Activated B cell treated with CpG ODN at 0.5 μM for 24 hours (primary cell): Measurements from ENCODE around the gene STK10. TPM values are rescaled to one million over a fixed set of nuclear protein-coding genes. Genes with fewer than 3 reads are reported as not detected.

ENCODE experiments used
- ATAC-seq: fragments of 200-7000 bp; cut with Tn5 transposase; one replicate; pipeline ENCODE4 v1.10.0; 2021; ENCODE audit warnings: low read depth, mild to moderate bottlenecking, moderate library complexity
- CTCF ChIA-PET: fragments of 350-600 bp; sonication (Branson Sonifier 250); formaldehyde crosslinking; loops from one replicate; lab custom pipeline; 2021; ENCODE audit warnings: antibody characterized with exemption; lab: Charles Lee
- POLR2A ChIA-PET: fragments of 350-600 bp; sonication (Branson Sonifier 250); formaldehyde crosslinking; loops from one replicate; lab custom pipeline; 2021; ENCODE audit warnings: antibody characterized with exemption; lab: Charles Lee
- DNase-seq: peaks from one replicate; pipeline ENCODE4 v3.0.0; 2022
- H3K27ac Mint-ChIP-seq: one replicate; pipeline ENCODE4 v1.8.0; 2020; ENCODE audit warnings: mixed read lengths
- H3K27me3 Mint-ChIP-seq: one replicate; pipeline ENCODE4 v1.8.0; 2021; ENCODE audit warnings: mixed read lengths
- H3K36me3 Mint-ChIP-seq: one replicate; pipeline ENCODE4 v1.8.0; 2021; ENCODE audit warnings: low read depth, mixed read lengths
- H3K4me1 Mint-ChIP-seq: one replicate; pipeline ENCODE4 v1.8.0; 2021; ENCODE audit warnings: mixed read lengths
- H3K4me3 Mint-ChIP-seq: one replicate; pipeline ENCODE4 v1.8.0; 2020; ENCODE audit warnings: mild to moderate bottlenecking, mixed read lengths
- H3K9me3 Mint-ChIP-seq: one replicate; pipeline ENCODE4 v1.8.0; 2020; ENCODE audit warnings: mixed read lengths
- intact Hi-C: fragments of 100-400 bp; cut with micrococcal nuclease; formaldehyde crosslinking; loops from one replicate; pipeline ENCODE4 v1.15.1; 2024
- total RNA-seq: library from RNA; stranded (reverse); gene quantifications from 2 replicates; pipeline ENCODE4 v1.2.3, GENCODE V29; 2022
- TF ChIP-seq, protein P1 (sequence below): fragments of 200-600 bp; IDR thresholded peaks from one replicate; pipeline ENCODE4 v1.8.0; 2022; ENCODE audit warnings: antibody characterized with exemption, mild to moderate bottlenecking

STK10 gene
- total RNA-seq, 1 donor from 2014 or later, result 276 TPM

DNA sequence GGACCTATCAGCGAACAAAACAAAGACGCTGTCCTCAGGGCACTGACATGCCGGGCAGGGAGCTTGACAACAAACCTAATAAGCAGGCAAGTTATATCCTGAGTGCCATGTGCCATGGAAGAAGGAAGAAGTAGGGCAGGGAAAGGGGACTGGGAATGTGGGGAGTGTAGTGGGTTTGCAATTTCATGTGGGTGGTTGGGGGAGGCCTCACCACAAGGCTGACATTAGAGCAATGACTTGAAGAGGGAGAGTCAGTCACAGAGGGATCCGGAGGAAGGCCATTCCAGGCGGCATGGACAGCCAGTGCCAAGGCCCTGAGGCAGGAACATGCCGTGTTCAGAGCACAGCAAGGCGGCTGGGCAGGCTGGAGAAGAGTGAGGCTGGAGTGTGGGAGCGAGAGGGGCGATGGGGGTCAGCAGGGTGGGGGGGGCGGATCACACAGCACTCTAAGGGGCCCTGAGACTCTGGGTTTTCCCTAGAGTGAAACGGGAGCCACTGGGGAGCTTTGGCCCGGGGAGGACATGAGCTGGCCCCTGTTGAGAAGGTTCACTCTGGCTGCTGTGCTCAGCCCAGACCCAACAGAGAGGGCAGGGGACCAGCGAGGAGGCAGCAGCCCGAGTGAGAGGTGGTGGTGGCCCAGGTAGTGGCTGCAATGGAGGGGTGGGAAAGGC, 86.3 kb downstream of the STK10 start:
- intact Hi-C loops, result no loop called here
- ChIA-PET POLR2A (interaction anchor here (0.7 to 1.0 kb wide), 2 partner anchors 13 to 86 kb away, joined by 3 to 4 read pairs; partner anchors contain the start of gene STK10), CTCF (no interaction called here)
- no peak for ATAC-seq
- no peak for DNase-seq
- Mint-ChIP-seq H3K27ac (no peak overlapping the region), H3K36me3 (peaks cover 82% of the 10 kb centered on the region), H3K27me3 (no peaks in the 10 kb centered on the region), H3K4me1 (peaks cover 2% of the 10 kb centered on the region), H3K9me3 (no peaks in the 10 kb centered on the region), H3K4me3 (no peak overlapping the region)
- TF ChIP-seq, protein P1, sequence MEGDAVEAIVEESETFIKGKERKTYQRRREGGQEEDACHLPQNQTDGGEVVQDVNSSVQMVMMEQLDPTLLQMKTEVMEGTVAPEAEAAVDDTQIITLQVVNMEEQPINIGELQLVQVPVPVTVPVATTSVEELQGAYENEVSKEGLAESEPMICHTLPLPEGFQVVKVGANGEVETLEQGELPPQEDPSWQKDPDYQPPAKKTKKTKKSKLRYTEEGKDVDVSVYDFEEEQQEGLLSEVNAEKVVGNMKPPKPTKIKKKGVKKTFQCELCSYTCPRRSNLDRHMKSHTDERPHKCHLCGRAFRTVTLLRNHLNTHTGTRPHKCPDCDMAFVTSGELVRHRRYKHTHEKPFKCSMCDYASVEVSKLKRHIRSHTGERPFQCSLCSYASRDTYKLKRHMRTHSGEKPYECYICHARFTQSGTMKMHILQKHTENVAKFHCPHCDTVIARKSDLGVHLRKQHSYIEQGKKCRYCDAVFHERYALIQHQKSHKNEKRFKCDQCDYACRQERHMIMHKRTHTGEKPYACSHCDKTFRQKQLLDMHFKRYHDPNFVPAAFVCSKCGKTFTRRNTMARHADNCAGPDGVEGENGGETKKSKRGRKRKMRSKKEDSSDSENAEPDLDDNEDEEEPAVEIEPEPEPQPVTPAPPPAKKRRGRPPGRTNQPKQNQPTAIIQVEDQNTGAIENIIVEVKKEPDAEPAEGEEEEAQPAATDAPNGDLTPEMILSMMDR, result no peak

DNA sequence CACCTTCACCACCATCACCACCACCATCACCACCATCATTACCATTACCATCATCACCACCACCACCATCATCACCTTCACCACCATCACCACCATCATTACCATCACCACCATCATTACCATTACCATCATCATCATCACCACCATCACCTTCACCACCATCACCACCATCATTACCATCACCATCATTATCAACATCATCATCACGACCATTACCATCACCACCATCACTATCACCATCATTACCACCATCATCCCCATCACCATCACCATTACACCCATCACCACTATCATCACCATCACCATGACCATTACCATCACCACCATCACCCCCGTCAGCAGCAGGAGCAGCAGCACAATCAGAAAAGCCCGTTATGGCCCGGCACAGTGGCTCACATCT, 89.1 kb downstream of the STK10 start:
- intact Hi-C loops, result no loop called here
- TF ChIP-seq, protein P1, result no peak
- peaks cover 76% of the 10 kb centered on the region for H3K36me3 Mint-ChIP-seq
- no peaks in the 10 kb centered on the region for H3K9me3 Mint-ChIP-seq
- H3K27ac Mint-ChIP-seq, result no peak overlapping the region
- DNase-seq (no peak), ATAC-seq (no peak)
- H3K27me3 Mint-ChIP-seq, result no peaks in the 10 kb centered on the region
- ChIA-PET CTCF (interaction anchor here (1.0 kb wide), 1 partner anchor 90 kb away, joined by 3 read pairs; no protein-coding TSS in a partner anchor), POLR2A (no interaction called here)
- no peak overlapping the region for H3K4me3 Mint-ChIP-seq
- H3K4me1 Mint-ChIP-seq, result no peaks in the 10 kb centered on the region

DNA sequence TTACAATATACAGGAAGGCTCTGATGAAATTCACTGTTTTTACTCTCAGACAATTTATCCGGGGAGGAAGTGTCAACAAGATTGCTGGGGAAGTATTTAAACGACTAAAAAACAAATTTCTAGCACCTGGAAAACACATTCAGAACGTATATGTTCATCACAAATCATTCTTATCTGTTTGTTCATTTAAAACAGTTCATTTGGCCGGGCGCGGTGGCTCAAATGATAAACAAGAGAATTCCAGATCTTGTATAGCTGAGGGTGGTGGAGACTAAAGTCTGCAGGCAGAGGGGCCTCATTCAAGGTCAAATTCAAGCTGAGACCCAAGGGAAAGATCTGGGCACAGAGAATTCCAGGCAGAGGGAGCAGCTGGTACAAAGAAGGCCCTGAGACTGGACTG, 90.0 kb downstream of the STK10 start:
- Mint-ChIP-seq H3K36me3 (peaks cover 76% of the 10 kb centered on the region), H3K27ac (no peak overlapping the region), H3K27me3 (no peaks in the 10 kb centered on the region), H3K4me1 (no peaks in the 10 kb centered on the region), H3K4me3 (no peak overlapping the region), H3K9me3 (no peaks in the 10 kb centered on the region)
- no peak for ATAC-seq
- TF ChIP-seq, protein P1, result no peak
- intact Hi-C loops, result no loop called here
- POLR2A ChIA-PET, result no interaction called here
- DNase-seq, result no peak
- CTCF ChIA-PET, result interaction anchor here (1.0 kb wide), 1 partner anchor 91 kb away, joined by 3 read pairs; no protein-coding TSS in a partner anchor

DNA sequence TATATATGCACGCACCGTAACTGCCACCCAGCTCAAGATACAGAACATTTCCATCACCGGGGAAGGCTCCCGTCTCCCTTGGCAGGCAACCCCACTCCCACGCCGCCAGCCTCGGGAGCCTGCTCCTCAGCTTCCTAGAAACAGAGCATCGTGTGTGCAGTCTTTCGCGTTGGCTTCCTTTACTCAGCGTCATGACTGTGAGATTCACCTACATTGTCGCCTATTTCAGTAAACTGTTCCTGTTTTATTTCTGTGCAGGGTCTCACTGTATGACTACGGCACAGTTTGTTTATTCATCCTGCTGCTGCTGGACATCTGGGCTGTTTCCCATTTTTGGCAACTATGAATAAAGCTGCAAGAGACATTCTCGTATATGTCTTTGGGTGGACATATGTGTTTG, 90.7 kb downstream of the STK10 start:
- H3K27me3 Mint-ChIP-seq, result no peaks in the 10 kb centered on the region
- TF ChIP-seq, protein P1, result no peak
- no peak for ATAC-seq
- intact Hi-C loops, result no loop called here
- POLR2A ChIA-PET, result no interaction called here
- CTCF ChIA-PET, result no interaction called here
- H3K9me3 Mint-ChIP-seq, result no peaks in the 10 kb centered on the region
- DNase-seq, result no peak
- H3K27ac Mint-ChIP-seq, result no peak overlapping the region
- peaks cover 77% of the 10 kb centered on the region for H3K36me3 Mint-ChIP-seq
- no peak overlapping the region for H3K4me3 Mint-ChIP-seq
- no peaks in the 10 kb centered on the region for H3K4me1 Mint-ChIP-seq

DNA sequence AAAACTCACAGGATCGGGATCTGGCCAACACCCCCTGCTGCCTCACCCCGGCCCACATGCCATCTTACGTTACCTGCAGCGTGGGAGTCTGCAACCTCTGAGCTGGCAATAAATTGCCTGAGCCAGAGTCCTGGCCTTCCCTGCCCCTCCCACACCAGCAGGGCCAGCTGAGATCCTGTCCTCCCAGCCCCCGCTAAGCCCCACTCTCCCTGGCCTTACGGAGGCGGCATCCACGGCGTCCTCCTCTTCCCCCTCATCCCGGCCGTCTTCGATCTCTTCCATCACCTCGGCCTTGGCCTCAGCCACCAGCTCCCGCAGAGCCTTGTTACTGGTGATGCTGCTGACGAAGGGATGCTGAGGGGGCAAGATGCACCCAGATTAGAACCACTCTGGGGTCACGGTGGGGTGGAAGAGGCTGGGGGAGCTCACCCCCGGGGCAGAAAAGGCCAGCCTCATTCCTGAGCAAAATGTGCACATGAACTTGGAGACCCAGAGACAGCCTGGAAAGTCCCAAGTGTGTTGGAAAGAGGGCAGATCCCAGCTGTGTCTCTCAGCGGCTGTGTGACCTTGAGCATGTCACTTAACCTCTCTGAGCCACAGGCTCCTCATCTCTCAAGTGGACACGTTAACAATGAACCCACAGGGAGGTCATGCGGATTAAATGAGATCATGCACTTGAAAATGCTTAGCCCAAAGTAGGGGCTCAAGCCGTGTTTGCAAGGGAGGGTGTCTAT, 91.7 kb downstream of the STK10 start:
- no peaks in the 10 kb centered on the region for H3K27me3 Mint-ChIP-seq
- ChIA-PET CTCF (interaction anchor here (1.1 to 2.3 kb wide), 2 partner anchors 37 to 197 kb away, joined by 4 to 6 read pairs; no protein-coding TSS in a partner anchor), POLR2A (interaction anchor here (1.3 kb wide), 1 partner anchor 92 kb away, joined by 5 read pairs; the partner anchor contains the start of gene STK10)
- H3K9me3 Mint-ChIP-seq, result no peaks in the 10 kb centered on the region
- TF ChIP-seq, protein P1, result no peak
- ATAC-seq (no peak), DNase-seq (no peak)
- intact Hi-C loops, result no loop called here
- H3K4me3 Mint-ChIP-seq, result no peak overlapping the region
- no peak overlapping the region for H3K27ac Mint-ChIP-seq
- H3K4me1 Mint-ChIP-seq, result no peaks in the 10 kb centered on the region
- H3K36me3 Mint-ChIP-seq, result peaks cover 72% of the 10 kb centered on the region
